Activated CD8-positive, alpha-beta memory T cell treated with anti-CD3 and anti-CD28 coated beads, Interleukin-2, amount 50 U/mL, for 4 hours (primary cell): Measurements from ENCODE around the gene S100A12.

Source experiments
- DNase-seq: peaks from one replicate; pipeline ENCODE4 v3.0.0-alpha.2; 2020

Gene S100A12

DNA sequence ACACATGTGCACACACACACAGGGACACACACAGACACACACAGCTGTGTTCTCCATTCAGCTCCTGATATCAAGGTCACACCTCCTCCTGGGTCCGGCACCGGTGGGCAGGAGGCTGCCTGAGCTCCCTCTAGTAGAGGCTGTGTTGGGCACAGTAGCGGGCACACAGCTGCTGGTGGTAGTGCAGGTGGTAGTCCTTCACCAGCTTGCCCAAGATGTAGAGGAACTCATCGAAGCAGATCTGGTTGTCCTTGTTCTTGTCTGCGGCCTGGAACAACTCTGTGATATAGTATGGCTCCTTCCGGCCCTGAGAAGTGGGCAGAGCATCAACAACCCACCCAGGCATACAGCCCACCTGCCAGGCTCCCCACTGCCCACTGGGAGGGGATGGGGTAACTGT is 21.0 kb upstream of the S100A12 start:
- DNase-seq, result no peak

DNA sequence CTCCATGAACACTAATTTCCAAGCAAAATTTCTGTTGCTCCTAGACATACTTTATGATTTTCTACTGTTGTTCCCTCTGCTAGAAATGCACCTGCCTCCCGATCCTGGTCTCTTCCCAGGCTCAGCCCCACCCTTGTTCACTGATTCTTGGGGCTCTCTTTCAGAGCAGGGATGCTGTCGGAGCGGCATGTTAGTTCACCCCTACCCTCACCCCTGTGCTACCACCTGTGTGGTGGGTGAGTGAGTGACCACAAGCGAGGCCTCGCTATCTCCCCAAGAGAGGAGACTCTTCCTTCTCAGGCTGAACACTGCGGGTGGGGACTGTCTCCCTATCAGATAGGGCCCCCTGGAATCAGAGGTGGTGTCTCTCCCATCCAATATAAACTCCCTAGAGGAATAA is 20.4 kb upstream of the S100A12 start:
- no peak for DNase-seq

- DNase-seq, result no peak
Observed at GRCh38 chr1:153395136-153395685, 19.8 kb upstream of the S100A12 start.

GRCh38 chr1:153394391-153394790 is 19.0 kb upstream of the S100A12 start:
- DNase-seq, result no peak

DNA sequence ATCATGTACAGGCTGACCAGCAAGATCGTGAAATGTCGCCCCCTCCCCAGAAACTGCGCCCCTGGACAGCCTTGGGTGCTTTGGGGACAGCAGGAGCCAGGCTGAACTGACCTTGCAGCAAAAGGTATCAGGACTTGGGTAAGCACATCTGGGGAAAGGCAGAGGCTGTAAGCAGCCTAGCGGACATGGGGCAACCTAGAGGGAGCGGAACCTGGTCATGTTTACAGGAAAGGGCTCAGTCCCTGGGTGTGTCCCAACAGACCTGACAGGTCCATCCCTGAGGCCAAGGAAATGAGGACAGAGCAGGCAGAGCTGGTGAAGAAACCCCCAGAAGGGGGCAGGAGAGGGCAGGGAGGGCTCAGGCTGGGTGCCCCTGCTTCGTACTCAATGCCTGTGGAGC is 18.5 kb upstream of the S100A12 start:
- no peak for DNase-seq

DNA sequence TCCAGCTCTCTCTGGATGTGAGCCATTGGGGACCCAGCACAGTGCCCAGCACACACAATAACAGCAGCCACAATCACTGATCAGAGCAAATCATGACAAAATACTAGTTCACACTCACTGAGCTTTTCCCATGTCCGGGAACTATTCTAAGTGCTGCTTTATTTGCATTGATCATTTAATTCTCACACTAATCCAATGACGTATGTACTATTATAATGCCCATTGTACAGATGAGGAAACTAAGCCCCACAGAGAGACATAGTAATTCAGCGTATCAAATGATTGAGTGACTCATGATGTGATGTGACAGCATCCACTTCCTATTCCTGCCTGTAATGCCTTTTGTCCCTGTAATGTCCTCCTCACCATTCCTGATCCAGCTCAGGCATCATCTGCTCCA is 17.4 kb upstream of the S100A12 start:
- no peak for DNase-seq

GRCh38 chr1:153392258-153392657 is 16.8 kb upstream of the S100A12 start:
- no peak for DNase-seq

DNA sequence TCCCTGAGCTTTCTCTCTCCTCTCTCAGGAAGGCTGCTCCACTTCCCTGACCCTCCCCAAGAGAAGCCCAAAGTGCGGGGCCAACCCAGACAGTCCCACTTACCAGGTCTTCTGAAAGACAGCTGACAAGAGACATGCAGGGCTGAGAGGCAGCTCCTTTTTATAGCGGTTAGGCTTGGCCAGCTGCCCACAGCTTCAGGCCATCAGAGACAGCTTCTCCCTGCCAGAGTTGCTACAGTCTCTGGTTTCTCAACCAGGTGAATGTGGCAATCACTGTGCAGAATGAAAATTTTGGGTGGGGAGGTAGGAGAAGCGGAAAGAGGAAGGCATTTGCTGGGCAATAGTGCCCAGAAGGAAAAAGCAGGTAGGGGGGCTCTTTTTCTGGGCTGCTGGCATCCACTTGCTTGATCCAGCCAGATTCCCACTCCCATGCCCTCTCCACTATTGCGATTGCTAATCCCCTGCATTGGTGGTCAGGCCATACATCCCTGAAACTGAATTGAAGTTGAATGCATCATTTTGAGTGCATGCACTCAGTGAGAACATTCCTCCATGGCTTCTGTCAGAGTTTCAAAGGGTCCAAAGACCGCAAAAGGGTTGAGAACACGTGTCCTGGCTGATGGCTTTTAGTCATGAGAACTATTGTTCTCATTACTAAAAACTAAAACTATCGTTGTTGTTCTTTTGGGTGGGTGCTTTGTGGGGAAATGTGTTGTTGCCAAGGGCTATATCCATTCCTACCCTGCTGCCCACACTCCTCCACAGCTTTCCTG is 15.7 kb upstream of the S100A12 start, which contains the start of gene S100A8:
Gene S100A8, minus strand, starts transcription at position 136 of the 773 bp plus-strand sequence. CDS start 538 bp downstream, outside the sequence.
- DNase-seq, result no peak

- no peak for DNase-seq
Observed at GRCh38 chr1:153389973-153390879, 14.8 kb upstream of the S100A12 start.

DNA sequence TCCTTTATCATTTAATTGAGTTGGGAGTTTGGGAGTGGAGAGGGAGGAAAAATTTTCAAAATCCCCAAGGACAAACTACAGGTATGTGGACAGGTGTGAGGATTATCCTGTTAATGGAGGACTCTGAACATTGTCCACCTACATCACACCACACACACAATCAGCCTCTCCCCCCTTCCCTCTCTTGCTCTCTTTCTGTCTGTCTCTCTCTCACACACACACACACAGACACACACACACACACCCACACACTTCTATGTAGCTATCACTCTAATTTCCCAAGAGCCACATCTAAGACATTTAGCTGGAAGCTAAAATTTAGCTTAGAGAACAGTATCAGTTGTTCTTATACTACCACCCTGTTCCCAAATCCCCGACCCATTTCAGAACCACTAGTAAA is 14.0 kb upstream of the S100A12 start:
- no peak for DNase-seq

DNA sequence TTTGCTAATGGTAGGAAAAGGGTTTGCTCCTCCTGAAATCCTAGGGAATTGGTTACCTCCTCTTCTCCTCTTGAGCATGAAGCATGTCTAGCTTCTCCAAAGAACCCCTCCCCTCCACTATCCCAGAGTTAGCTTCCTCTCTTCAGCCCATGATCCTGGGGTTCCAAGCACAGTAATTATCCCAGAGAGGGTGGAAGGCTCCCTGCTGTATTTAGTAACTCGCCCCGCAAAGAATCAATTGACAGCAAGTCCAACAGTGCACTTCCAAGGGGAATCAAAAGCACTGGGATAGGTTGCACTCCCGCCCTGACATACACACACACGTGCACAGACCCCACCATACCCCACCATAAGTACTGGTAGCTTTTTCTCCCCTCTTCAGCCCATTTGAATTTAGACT is 12.4 kb upstream of the S100A12 start:
- no peak for DNase-seq

DNA sequence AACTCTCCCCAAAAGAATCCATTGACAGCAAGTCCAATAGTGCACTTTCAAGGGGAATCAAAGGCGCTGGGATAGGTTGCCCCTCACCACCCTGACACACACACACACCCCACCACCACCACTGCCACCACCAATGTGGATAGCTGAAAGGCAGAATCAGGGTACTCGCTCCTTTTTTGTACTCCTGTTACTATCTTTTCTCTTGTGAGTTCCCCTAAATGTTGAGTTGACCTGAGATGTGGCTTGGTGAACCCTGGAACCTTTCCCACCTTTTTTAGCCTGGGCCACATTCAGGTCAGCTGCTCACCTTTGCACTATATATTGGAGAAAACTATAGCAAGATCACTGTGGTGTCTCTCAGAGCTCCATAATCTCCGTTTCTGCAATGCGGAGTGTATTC is 11.6 kb upstream of the S100A12 start:
- DNase-seq, result no peak

GRCh38 chr1:153386500-153386901 is 11.1 kb upstream of the S100A12 start:
- no peak for DNase-seq

DNA sequence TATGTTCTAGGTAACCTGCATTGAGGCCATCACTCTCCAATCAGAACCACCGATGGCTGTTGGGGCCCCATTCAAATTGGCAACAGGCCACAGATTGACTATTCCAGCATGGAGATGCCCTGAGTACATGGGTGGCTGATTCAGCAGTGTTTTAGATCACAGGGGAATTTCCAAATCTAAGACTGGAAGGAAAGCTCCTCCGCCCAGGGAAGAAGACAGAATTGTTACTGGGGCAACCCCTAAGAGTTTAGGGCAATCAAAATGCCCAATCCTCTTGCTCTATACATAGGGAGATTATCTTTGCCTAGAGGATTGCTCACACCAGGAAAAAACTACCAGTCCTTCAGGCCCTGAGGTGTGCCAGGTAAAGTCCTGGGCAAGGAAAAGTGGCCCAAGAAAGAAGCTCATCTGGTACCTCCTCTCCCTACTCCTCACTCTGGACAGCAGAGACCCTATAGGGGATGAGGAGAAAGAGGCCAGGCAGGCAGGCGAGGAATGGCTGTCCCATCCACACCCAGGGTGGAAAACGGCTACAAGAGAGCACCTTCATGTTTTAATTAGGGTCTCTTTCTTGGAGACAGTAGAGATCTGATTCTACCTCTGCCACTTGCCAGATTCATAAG is 9.6 kb upstream of the S100A12 start:
- DNase-seq, result no peak

GRCh38 chr1:153380711-153381110 is 5.3 kb upstream of the S100A12 start:
- DNase-seq, result no peak

DNA sequence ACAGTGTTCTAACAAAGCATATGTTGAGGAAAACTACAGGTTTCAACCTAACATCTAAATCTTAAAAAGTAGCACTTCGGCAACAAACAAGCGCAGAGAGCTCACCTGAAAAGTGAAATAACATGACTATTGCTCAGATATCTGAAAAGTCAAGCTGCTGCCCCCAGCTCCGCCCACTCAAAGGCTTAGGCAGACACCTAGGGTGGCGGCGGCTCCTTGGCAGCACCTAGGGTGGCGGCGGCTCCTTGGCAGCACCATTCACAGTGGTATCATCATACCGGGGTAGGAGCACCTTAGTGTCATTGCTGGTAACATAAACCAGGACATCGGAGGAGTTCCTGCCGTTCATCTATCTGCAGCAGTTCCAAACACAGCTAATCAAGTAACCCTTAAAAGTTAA is 4.2 kb upstream of the S100A12 start:
- DNase-seq, result no peak

DNA sequence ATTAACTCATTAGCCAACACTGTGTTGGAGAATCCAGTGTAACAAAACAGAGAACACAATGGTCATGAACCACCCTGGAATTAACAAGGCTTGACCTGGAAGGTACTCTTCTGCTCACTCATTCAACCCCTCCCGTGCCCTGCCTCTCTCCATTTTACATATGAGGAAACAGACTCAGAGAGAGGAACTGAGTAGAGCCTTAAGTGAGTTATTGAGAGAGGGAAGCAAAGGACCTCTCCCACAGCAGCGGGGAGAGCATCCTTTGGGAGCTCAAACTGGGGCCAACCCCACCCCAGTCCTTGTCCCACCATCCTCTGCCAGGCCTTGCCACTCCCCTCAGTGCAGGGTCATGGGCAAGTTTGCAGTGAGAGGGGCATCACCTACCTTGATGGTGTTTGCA is 1.4 kb downstream of the S100A12 start:
- no peak for DNase-seq

- DNase-seq, result no peak
Observed at GRCh38 chr1:153372571-153372970, 2.9 kb downstream of the S100A12 start.

GRCh38 chr1:153371231-153371630 is 4.2 kb downstream of the S100A12 start:
- DNase-seq, result no peak

DNA sequence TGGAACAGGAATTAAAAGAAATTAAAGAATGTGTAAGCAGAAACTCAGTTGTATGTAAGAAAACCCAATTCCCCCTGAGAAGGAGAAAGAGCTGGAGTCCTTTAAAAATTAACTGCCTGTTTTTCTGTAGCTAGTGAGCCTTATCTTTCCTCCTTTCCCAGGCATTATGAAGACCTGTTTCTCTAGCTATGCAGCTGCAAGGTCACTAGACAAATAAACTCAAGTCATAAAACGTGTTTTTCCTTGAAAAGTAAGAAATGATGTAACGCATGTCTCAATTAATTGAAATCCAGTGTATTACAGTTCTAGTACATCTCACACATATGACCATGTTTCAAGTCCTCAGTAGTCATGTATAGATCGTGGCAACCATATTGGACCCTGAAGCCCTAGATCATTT is 5.3 kb downstream of the S100A12 start:
- no peak for DNase-seq

GRCh38 chr1:153368495-153368894 is 6.9 kb downstream of the S100A12 start:
- DNase-seq, result no peak

GRCh38 chr1:153367090-153367489 is 8.3 kb downstream of the S100A12 start:
- DNase-seq, result no peak

DNA sequence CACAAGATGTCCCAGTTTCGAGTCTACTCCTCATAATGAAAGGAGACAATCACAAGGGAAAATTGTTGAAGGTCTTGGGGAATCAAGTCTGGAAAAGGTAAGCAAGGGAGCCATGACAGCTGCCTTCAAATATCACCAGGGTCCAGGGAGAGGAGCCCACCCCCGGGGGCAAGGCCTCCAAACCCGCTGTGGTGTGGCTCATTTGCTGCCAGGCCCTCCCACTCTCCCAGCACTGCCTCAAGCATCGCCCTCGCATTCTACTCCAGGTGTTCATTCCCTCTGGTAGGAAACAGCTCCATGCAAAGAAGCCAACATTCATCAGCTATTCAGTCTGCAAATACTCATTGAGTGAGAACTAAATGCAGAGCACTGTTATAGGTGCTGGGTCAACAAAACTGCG is 9.2 kb downstream of the S100A12 start:
- no peak for DNase-seq
